Endothelial cell of umbilical vein (primary cell): ENCODE measurements around the gene YY1. TPM values are rescaled to one million over a fixed set of nuclear protein-coding genes. Genes with fewer than 3 reads are reported as not detected.

Source experiments
- BruUV-seq: library from RNA; stranded (reverse); fragments of 400-500 nt; replicated peaks from 2 replicates; lab custom pipeline; 2021; lab: Mats Ljungman, UMichigan
- CTCF ChIA-PET: fragments of 300-600, 350-600 bp; sonication (Branson Sonifier 250); formaldehyde crosslinking; loops from one replicate; lab custom pipeline; 2021; ENCODE audit warnings: antibody characterized with exemption, inconsistent platforms; lab: Charles Lee
- POLR2A ChIA-PET: fragments of 300-600, 350-600 bp; sonication (Branson Sonifier 250); formaldehyde crosslinking; loops from one replicate; lab custom pipeline; 2021; ENCODE audit warnings: antibody characterized with exemption, inconsistent platforms; lab: Charles Lee
- DNase-seq: peaks from one replicate; pipeline ENCODE4 v3.0.0-alpha.2; 2011; ENCODE audit warnings: low read depth, low spot score
- FAIRE-seq: peaks from 2 replicates; lab custom pipeline; 2011; peaks lifted over from hg19 to GRCh38; lab: Jason Lieb, UNC
- H2AFZ ChIP-seq: 2 replicates; pipeline ENCODE4 v1.6.0; 2012; ENCODE audit warnings: low read depth, low read length, control low read depth, inconsistent platforms
- H3K27ac ChIP-seq: 2 replicates; pipeline ENCODE4 v1.5.1; 2011; ENCODE audit warnings: low read depth, mild to moderate bottlenecking, control low read depth, low read length, moderate library complexity; ENCODE audit not compliant: insufficient read depth
- H3K27me3 ChIP-seq, 2 experiments: 2 replicates each; pipeline versions ENCODE4 v1.6.0 to v1.6.1; 2011; ENCODE audit warnings: low read length in 2 of 2, mixed read lengths in 1 of 2; ENCODE audit not compliant: control insufficient read depth in 2 of 2, insufficient read depth in 2 of 2
- H3K36me3 ChIP-seq, 2 experiments: 2 replicates in 1 of 2; 3 replicates in 1 of 2; pipeline ENCODE4 v1.5.1; 2011; ENCODE audit warnings: low read length in 2 of 2, mild to moderate bottlenecking in 1 of 2, moderate library complexity in 1 of 2; ENCODE audit not compliant: control insufficient read depth in 2 of 2, insufficient read depth in 2 of 2; ENCODE audit errors: extremely low read depth in 1 of 2
- H3K4me1 ChIP-seq: 3 replicates; pipeline ENCODE4 v1.5.1; 2011; ENCODE audit warnings: mild to moderate bottlenecking, low read length; ENCODE audit not compliant: control insufficient read depth, insufficient read depth; ENCODE audit errors: extremely low read depth
- H3K4me2 ChIP-seq: 2 replicates; pipeline ENCODE4 v1.6.1; 2011; ENCODE audit warnings: low read length, control low read depth, mixed read lengths; ENCODE audit not compliant: insufficient read depth
- H3K4me3 ChIP-seq, 3 experiments: fragments of 200-600 bp in 1 of 3; sonication (generic), shearing (Covaris generic) in 1 of 3; replicated peaks in 1 of 3; 2 replicates each; pipeline ENCODE4 v1.5.1; 2011 to 2016; ENCODE audit warnings: control low read depth in 3 of 3, low read length in 3 of 3, mild to moderate bottlenecking in 2 of 3, inconsistent platforms in 1 of 3, low read depth in 1 of 3, moderate library complexity in 1 of 3; ENCODE audit not compliant: insufficient read depth in 1 of 3
- H3K79me2 ChIP-seq: 2 replicates; pipeline ENCODE4 v1.6.0; 2012; ENCODE audit warnings: low read length, inconsistent platforms; ENCODE audit not compliant: control insufficient read depth, insufficient read depth
- H3K9ac ChIP-seq: replicated peaks from 2 replicates; pipeline ENCODE3; 2011; ENCODE audit warnings: low read length, control low read depth; ENCODE audit not compliant: insufficient read depth; ENCODE audit errors: extremely low read depth
- H3K9me1 ChIP-seq: replicated peaks from 3 replicates; pipeline ENCODE4 v1.6.0; 2011; ENCODE audit warnings: mild to moderate bottlenecking, low read length; ENCODE audit not compliant: control insufficient read depth, insufficient read depth; ENCODE audit errors: extremely low read depth
- H3K9me3 ChIP-seq: replicated peaks from 2 replicates; pipeline ENCODE4 v1.5.1; 2012; ENCODE audit warnings: low read length, inconsistent platforms; ENCODE audit not compliant: control insufficient read depth, insufficient read depth
- H4K20me1 ChIP-seq: replicated peaks from 2 replicates; pipeline ENCODE3; 2011; ENCODE audit warnings: mild to moderate bottlenecking, low read length; ENCODE audit not compliant: control insufficient read depth, insufficient read depth; ENCODE audit errors: extremely low read depth
- CTCF ChIP-seq, 2 donors: IDR thresholded peaks; 1 replicate in 1 of 2; 2 replicates in 1 of 2; pipeline ENCODE4 v1.5.1; 2011; ENCODE audit warnings: low read length in 2 of 2, mild to moderate bottlenecking in 2 of 2, moderate library complexity in 2 of 2, control low read depth in 1 of 2, inconsistent platforms in 1 of 2, low read depth in 1 of 2; ENCODE audit not compliant: insufficient read depth in 1 of 2; ENCODE audit errors: extremely low read depth in 1 of 2
- EZH2 ChIP-seq: IDR thresholded peaks from 2 replicates; pipeline ENCODE4 v1.6.1; 2012; ENCODE audit warnings: borderline replicate concordance, low read depth, mild to moderate bottlenecking, moderate library complexity, low read length, inconsistent platforms; ENCODE audit not compliant: severe bottlenecking
- FOS ChIP-seq: IDR thresholded peaks from 2 replicates; pipeline ENCODE4 v1.6.1; 2011; ENCODE audit warnings: mild to moderate bottlenecking, low read length, moderate library complexity, borderline replicate concordance; ENCODE audit not compliant: insufficient read depth
- GATA2 ChIP-seq: IDR thresholded peaks from 2 replicates; pipeline ENCODE4 v1.7.0; 2011; ENCODE audit warnings: low read depth, mild to moderate bottlenecking, moderate library complexity, mixed read lengths, low read length; ENCODE audit not compliant: insufficient read length, insufficient read depth
- JUN ChIP-seq: IDR thresholded peaks from 2 replicates; pipeline ENCODE4 v1.6.1; 2011; ENCODE audit warnings: borderline replicate concordance, low read depth; ENCODE audit not compliant: insufficient read length, insufficient read depth
- MAX ChIP-seq: IDR thresholded peaks from 2 replicates; pipeline ENCODE4 v1.6.1; 2011; ENCODE audit not compliant: insufficient read depth, insufficient read length
- MYC ChIP-seq: IDR thresholded peaks from one replicate; pipeline ENCODE4 v1.6.1; 2011; ENCODE audit warnings: mild to moderate bottlenecking, low read depth, low read length
- POLR2A ChIP-seq: IDR thresholded peaks from 2 replicates; pipeline ENCODE4 v1.6.1; 2012; ENCODE audit warnings: low read depth, mild to moderate bottlenecking, control low read depth, low read length
- POLR2AphosphoS5 ChIP-seq: IDR thresholded peaks from 2 replicates; pipeline ENCODE4 v1.6.1; 2012; ENCODE audit warnings: low read depth, mild to moderate bottlenecking, control low read depth, low read length, moderate library complexity; ENCODE audit not compliant: insufficient read depth
- dilution Hi-C: fragments of 300-500 bp; cut with MboI; formaldehyde crosslinking; loops from one replicate; pipeline ENCODE4 v1.15.0; 2019; ENCODE audit warnings: low sequenced_read_pairs; ENCODE audit not compliant: extremely low pct_ligation_motif_present
- intact Hi-C: fragments of 100-400 bp; cut with micrococcal nuclease; formaldehyde crosslinking; loops from one replicate; pipeline ENCODE4 v1.10.0; 2022
- polyA plus RNA-seq, 4 experiments: library from polyadenylated mRNA; depleted of rRNA in 3 of 4; stranded (reverse) in 3 of 4; unstranded in 1 of 4; fragments of >200 nt; gene quantifications; 2 replicates each; pipeline versions ENCODE4 v1.2.1 to v1.2.3, GENCODE V29; 2011 to 2012; ENCODE audit warnings: missing spikeins in 1 of 4
- total RNA-seq: library from RNA; stranded (reverse); gene quantifications from 2 replicates; pipeline ENCODE4 v1.2.3, GENCODE V29; 2021

YY1 gene
- total and polyA plus RNA-seq, 2 donors (not counting 3 experiments of a cell fraction or from before 2014, with no cell fraction given): 23.5 to 78.6 TPM

GRCh38 chr14:100261621-100262020 is 22.7 kb downstream of the YY1 start:
- no peak for FAIRE-seq
- dilution Hi-C loops (no loop called here), intact Hi-C loops (no loop called here)
- H3K27ac ChIP-seq: no peak overlapping the region
- DNase-seq: no peak
- H3K4me3 ChIP-seq: no peak overlapping the region
- H3K27me3 ChIP-seq: no peaks in the 10 kb centered on the region
- H3K36me3 ChIP-seq: peaks cover 3 to 6% of the 10 kb centered on the region in 2 experiments
- no peak for TF ChIP-seq JUN
- TF ChIP-seq POLR2AphosphoS5: no peak
- TF ChIP-seq FOS: no peak
- TF ChIP-seq MYC: no peak
- no peak for TF ChIP-seq MAX
- no peak for TF ChIP-seq POLR2A
- TF ChIP-seq GATA2: no peak
- no peak for TF ChIP-seq EZH2
- no peak for TF ChIP-seq CTCF (IDR thresholded peaks at IDR 0.05; ENCODE audit: extremely low read depth in 1 of 2, insufficient read depth in 1 of 2, low read depth in 1 of 2, low read length in 2 of 2)
- POLR2A ChIA-PET: interaction anchor here (1.0 kb wide), 1 partner anchor 26 kb away, joined by 3 read pairs; no protein-coding TSS in a partner anchor
- no peak overlapping the region for H2AFZ ChIP-seq
- peaks cover 100% of the 10 kb centered on the region for H3K79me2 ChIP-seq
- BruUV-seq: no TSS peak
- H3K4me2 ChIP-seq: no peak overlapping the region
- H3K9me1 ChIP-seq: no peaks in the 10 kb centered on the region
- CTCF ChIA-PET: interaction anchor here (0.7 to 1.3 kb wide), 4 partner anchors 13 to 42 kb away, joined by 3 to 4 read pairs (median 4); no protein-coding TSS in a partner anchor
- no peak overlapping the region for H3K9ac ChIP-seq
- peaks cover 2% of the 10 kb centered on the region for H4K20me1 ChIP-seq
- H3K9me3 ChIP-seq: no peaks in the 10 kb centered on the region
- H3K4me1 ChIP-seq: no peaks in the 10 kb centered on the region
